HepG2 (cell line): Measurements from ENCODE around the gene RHBDD2. TPM values are rescaled to one million over a fixed set of nuclear protein-coding genes. Genes with fewer than 3 reads are reported as not detected.

ENCODE experiments used
- ETS1 ChIP-seq: sonication (generic); formaldehyde crosslinking; IDR thresholded peaks from 2 replicates; pipeline ENCODE4 v1.4.0; 2020; ENCODE audit warnings: missing genetic modification reagents
- HIVEP1 ChIP-seq: sonication (generic); formaldehyde crosslinking; IDR thresholded peaks from 2 replicates; pipeline ENCODE4 v1.4.0; 2020; ENCODE audit warnings: mild to moderate bottlenecking, missing genetic modification reagents
- HOXA7 ChIP-seq: sonication (generic); formaldehyde crosslinking; IDR thresholded peaks from 2 replicates; pipeline ENCODE4 v1.8.1; 2022; ENCODE audit warnings: mild to moderate bottlenecking, missing genetic modification reagents, moderate library complexity
- MXD4 ChIP-seq: IDR thresholded peaks from 2 replicates; pipeline ENCODE4 v1.6.1; 2016; ENCODE audit warnings: mild to moderate bottlenecking, missing biosample characterization, missing genetic modification reagents
- NBN ChIP-seq: fragments of 450-650 bp; conservative IDR thresholded peaks from 2 replicates; pipeline ENCODE4 v1.6.1; 2017
- NKX3-1 ChIP-seq: sonication (generic); formaldehyde crosslinking; IDR thresholded peaks from 2 replicates; pipeline ENCODE4 v1.5.0; 2020; ENCODE audit warnings: missing genetic modification reagents
- POLR2G ChIP-seq: fragments of 200-400 bp; formaldehyde crosslinking; IDR thresholded peaks from 2 replicates; pipeline ENCODE4 v1.6.1; 2018; ENCODE audit warnings: mild to moderate bottlenecking, low read depth, low read length, moderate library complexity
- U2AF1 ChIP-seq: fragments of 200-400 bp; formaldehyde crosslinking; optimal IDR thresholded peaks from 2 replicates; pipeline ENCODE3; 2017; ENCODE audit warnings: mild to moderate bottlenecking, low read depth, low read length
- ZBTB8A ChIP-seq: sonication (generic); formaldehyde crosslinking; IDR thresholded peaks from 2 replicates; pipeline ENCODE4 v1.4.0; 2020; ENCODE audit warnings: mild to moderate bottlenecking, low read depth, missing genetic modification reagents, borderline replicate concordance
- ZEB1 ChIP-seq: IDR thresholded peaks from 2 replicates; pipeline ENCODE4 v1.6.1; 2012; ENCODE audit warnings: mild to moderate bottlenecking, low read depth, inconsistent platforms; ENCODE audit not compliant: insufficient replicate concordance
- ZNF251 ChIP-seq: sonication (generic); formaldehyde crosslinking; IDR thresholded peaks from 2 replicates; pipeline ENCODE4 v1.9.0; 2021; ENCODE audit warnings: mild to moderate bottlenecking, missing genetic modification reagents
- ZNF557 ChIP-seq: sonication (generic); formaldehyde crosslinking; IDR thresholded peaks from 2 replicates; pipeline ENCODE4 v1.4.0; 2020; ENCODE audit warnings: missing genetic modification reagents
- ZNF674 ChIP-seq: sonication (generic); formaldehyde crosslinking; IDR thresholded peaks from 2 replicates; pipeline ENCODE4 v1.5.0; 2020; ENCODE audit warnings: low read depth, mild to moderate bottlenecking, missing genetic modification reagents
- ZNF703 ChIP-seq: sonication (generic); formaldehyde crosslinking; IDR thresholded peaks from 2 replicates; pipeline ENCODE4 v1.5.1; 2020; ENCODE audit warnings: missing genetic modification reagents, mild to moderate bottlenecking, moderate library complexity, borderline replicate concordance
- ZNF747 ChIP-seq: sonication (generic); formaldehyde crosslinking; IDR thresholded peaks from 2 replicates; pipeline ENCODE4 v1.8.1; 2023; ENCODE audit warnings: missing genetic modification reagents, mild to moderate bottlenecking, borderline replicate concordance
- ZNF879 ChIP-seq: sonication (generic); formaldehyde crosslinking; IDR thresholded peaks from 2 replicates; pipeline ENCODE4 v1.8.1; 2023; ENCODE audit warnings: missing genetic modification reagents
- ZZZ3 ChIP-seq: sonication (generic); formaldehyde crosslinking; IDR thresholded peaks from 2 replicates; pipeline ENCODE4 v1.4.0; 2020; ENCODE audit warnings: missing genetic modification reagents, mild to moderate bottlenecking, borderline replicate concordance
- polyA plus RNA-seq, 8 experiments: library from polyadenylated mRNA; depleted of rRNA in 3 of 8; stranded (reverse) in 7 of 8; unstranded in 1 of 8; fragments of >200 nt; fragmentation: Illumina TruSeq in 4 of 8; extraction: Trizol in 4 of 8; gene quantifications; 2 replicates each; pipeline versions ENCODE4 v1.2.1 to v1.2.3, GENCODE V29; 2011 to 2016; ENCODE audit warnings: low read depth in 4 of 8, missing spikeins in 1 of 8, mixed read lengths in 1 of 8; ENCODE audit not compliant: insufficient read depth in 1 of 8
- total RNA-seq, 5 experiments: library from RNA; depleted of rRNA; stranded (reverse); fragments of >200 nt; fragmentation: Illumina TruSeq; extraction: Trizol; gene quantifications; 2 replicates each; pipeline ENCODE4 v1.2.3, GENCODE V29; 2016; ENCODE audit warnings: low read depth in 1 of 5
- TF ChIP-seq, protein P1 (sequence below): sonication (generic); formaldehyde crosslinking; conservative IDR thresholded peaks from 2 replicates; pipeline ENCODE4 v1.8.0; 2022; ENCODE audit warnings: mild to moderate bottlenecking, moderate library complexity, missing genetic modification reagents
- TF ChIP-seq, protein P2 (sequence below): sonication (generic); formaldehyde crosslinking; IDR thresholded peaks from 2 replicates; pipeline ENCODE4 v1.4.0; 2020; ENCODE audit warnings: missing genetic modification reagents, low read depth, mild to moderate bottlenecking, borderline replicate concordance

RHBDD2 gene
- total and polyA plus RNA-seq, 2 of the 13 experiments (the other 11 are each of a cell fraction or from before 2014, with no cell fraction given) = 23.1 to 26.4 TPM

DNA sequence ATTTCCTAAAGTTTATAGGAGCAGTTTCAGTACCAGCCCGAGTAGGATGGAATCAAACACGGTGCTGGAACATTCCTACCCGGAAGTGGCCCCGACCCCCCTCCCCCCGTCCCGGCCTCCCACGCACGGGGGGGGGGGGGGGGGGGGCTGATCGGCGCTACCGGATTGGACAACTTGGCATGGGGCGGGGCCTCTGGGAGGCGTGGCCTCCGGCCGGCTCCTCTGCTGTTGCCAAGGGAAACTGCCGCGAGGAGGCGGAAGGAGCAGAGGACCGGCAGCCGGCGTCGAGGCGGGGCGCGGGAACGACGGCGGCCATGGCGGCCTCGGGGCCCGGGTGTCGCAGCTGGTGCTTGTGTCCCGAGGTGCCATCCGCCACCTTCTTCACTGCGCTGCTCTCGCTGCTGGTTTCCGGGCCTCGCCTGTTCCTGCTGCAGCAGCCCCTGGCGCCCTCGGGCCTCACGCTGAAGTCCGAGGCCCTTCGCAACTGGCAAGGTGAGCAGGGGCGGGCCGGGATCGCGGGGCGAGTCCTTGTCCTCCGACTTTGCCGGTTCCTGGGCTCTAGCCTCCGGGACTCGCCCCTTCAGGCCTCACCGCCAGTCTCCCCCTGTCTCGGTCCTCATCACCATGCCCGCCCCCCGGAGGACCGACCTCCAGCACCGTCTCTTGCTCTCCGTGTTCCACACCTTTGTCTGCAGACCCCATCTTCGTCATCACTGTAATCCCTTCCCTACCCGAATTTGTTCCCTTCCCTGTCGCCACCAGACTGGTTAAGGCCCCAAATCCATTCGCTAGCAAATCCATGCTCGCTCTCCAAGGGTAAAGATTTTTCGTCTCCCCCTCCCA, at the start of gene RHBDD2 (continued):
- TF ChIP-seq HIVEP1 (CRISPR knock-in tag) = peak; percentile 78; the same call in 1 of the 2 replicates
- TF ChIP-seq ZNF674 (CRISPR knock-in tag) = peak; percentile 92; the same call in 1 of the 2 replicates
- no peak for TF ChIP-seq HOXA7 (CRISPR knock-in tag)
- no peak for TF ChIP-seq ZNF879
- TF ChIP-seq, protein P1, sequence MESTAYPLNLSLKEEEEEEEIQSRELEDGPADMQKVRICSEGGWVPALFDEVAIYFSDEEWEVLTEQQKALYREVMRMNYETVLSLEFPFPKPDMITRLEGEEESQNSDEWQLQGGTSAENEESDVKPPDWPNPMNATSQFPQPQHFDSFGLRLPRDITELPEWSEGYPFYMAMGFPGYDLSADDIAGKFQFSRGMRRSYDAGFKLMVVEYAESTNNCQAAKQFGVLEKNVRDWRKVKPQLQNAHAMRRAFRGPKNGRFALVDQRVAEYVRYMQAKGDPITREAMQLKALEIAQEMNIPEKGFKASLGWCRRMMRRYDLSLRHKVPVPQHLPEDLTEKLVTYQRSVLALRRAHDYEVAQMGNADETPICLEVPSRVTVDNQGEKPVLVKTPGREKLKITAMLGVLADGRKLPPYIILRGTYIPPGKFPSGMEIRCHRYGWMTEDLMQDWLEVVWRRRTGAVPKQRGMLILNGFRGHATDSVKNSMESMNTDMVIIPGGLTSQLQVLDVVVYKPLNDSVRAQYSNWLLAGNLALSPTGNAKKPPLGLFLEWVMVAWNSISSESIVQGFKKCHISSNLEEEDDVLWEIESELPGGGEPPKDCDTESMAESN = no peak; the same call in 1 of the 2 replicates
- no peak for TF ChIP-seq ZNF251 (CRISPR knock-in tag)
- no peak for TF ChIP-seq ZEB1
- 0 out of 2 replicates have a peak, but pooled peaks have one; percentile 33 for TF ChIP-seq ZNF557 (CRISPR knock-in tag)
- TF ChIP-seq MXD4 = peak; percentile 82
- peak; percentile 64; the same call in 1 of the 2 replicates for TF ChIP-seq ETS1 (CRISPR knock-in tag)
- TF ChIP-seq POLR2G = peak; percentile 85
- 0 out of 2 replicates have a peak, but pooled peaks have one; percentile 51 for TF ChIP-seq NKX3-1 (CRISPR knock-in tag)
- TF ChIP-seq ZNF747 = no peak; the same call in 1 of the 2 replicates
- TF ChIP-seq ZNF703 (CRISPR knock-in tag) = 0 out of 2 replicates have a peak, but pooled peaks have one; percentile 33
- no peak for TF ChIP-seq ZBTB8A (CRISPR knock-in tag)
- TF ChIP-seq ZZZ3 (CRISPR knock-in tag) = peak; percentile 80
- TF ChIP-seq, protein P2, sequence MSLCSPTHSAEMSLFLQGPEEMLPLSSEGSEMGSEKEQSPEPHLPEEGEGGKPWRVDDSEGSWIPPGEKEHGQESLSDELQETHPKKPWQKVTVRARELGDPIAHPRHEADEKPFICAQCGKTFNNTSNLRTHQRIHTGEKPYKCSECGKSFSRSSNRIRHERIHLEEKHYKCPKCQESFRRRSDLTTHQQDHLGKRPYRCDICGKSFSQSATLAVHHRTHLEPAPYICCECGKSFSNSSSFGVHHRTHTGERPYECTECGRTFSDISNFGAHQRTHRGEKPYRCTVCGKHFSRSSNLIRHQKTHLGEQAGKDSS (CRISPR knock-in tag) = 0 out of 2 replicates have a peak, but pooled peaks have one; percentile 57
- TF ChIP-seq NBN = no peak
- no peak for TF ChIP-seq U2AF1
